Thyroid gland (tissue), 4 donors: ENCODE measurements around the gene NCKAP5. TPM values are rescaled to one million over a fixed set of nuclear protein-coding genes. Genes with fewer than 3 reads are reported as not detected.

ENCODE experiments used
- DNase-seq, 2 donors: peaks; one replicate each; pipeline ENCODE4 v3.0.0-alpha.2; 2019
- H3K27ac ChIP-seq, 3 donors: fragments of 200-600 bp; sonication (generic); 1 replicate in 2 of 3; 2 replicates in 1 of 3; pipeline ENCODE4 v1.5.1; 2016 to 2019; ENCODE audit warnings: mild to moderate bottlenecking in 1 of 3, moderate library complexity in 1 of 3
- H3K27me3 ChIP-seq: fragments of 200-600 bp; sonication (generic); one replicate; pipeline ENCODE4 v1.5.1; 2019
- H3K36me3 ChIP-seq, 2 donors: fragments of 200-600 bp; sonication (generic); one replicate each; pipeline ENCODE4 v1.5.1; 2016 to 2019
- H3K4me1 ChIP-seq, 2 donors: fragments of 200-600 bp; sonication (generic); one replicate each; pipeline ENCODE4 v1.5.1; 2017 to 2019
- H3K4me3 ChIP-seq, 3 donors: fragments of 200-600 bp; sonication (generic); replicated peaks in 1 of 3; 1 replicate in 2 of 3; 2 replicates in 1 of 3; pipeline ENCODE4 v1.5.1; 2016; ENCODE audit warnings: mild to moderate bottlenecking in 1 of 3
- H3K9me3 ChIP-seq: fragments of 200-600 bp; sonication (generic); one replicate; pipeline ENCODE4 v1.5.1; 2017
- CTCF ChIP-seq, 6 experiments: fragments of 200-600 bp in 3 of 6; fragments of 450-650 bp in 3 of 6; sonication (generic) in 3 of 6; IDR thresholded peaks; one replicate each; pipeline ENCODE4 v1.5.1; 2016 to 2019; ENCODE audit warnings: antibody characterized with exemption in 6 of 6, mild to moderate bottlenecking in 2 of 6, inconsistent platforms in 1 of 6, moderate library complexity in 1 of 6
- POLR2A ChIP-seq, 2 donors: fragments of 450-650 bp; IDR thresholded peaks; one replicate each; pipeline ENCODE4 v1.6.1; 2017; ENCODE audit warnings: antibody characterized with exemption in 2 of 2, mild to moderate bottlenecking in 2 of 2, moderate library complexity in 1 of 2
- WGBS, 2 donors: methylation state at CpG; one replicate each; pipeline ENCODE4 v1.1.5; 2017; 5-methylcytosine and 5-hydroxymethylcytosine counted together
- intact Hi-C: fragments of 100-400 bp; cut with DNase I; formaldehyde crosslinking; loops from one replicate; pipeline ENCODE4 v1.15.1; 2023
- total RNA-seq, 4 donors: library from RNA; depleted of rRNA; stranded (reverse); fragments of >200 nt; gene quantifications; one replicate each; pipeline ENCODE4 v1.2.3, GENCODE V29; 2016

Gene NCKAP5
- total RNA-seq, 4 donors from 2014 or later, result 0.45 to 1.2 (median 0.76) TPM

GRCh38 chr2:133382566-133382965, 185.7 kb downstream of the NCKAP5 start:
- intact Hi-C loops, result no loop called here
- no peaks in the 10 kb centered on the region for H3K9me3 ChIP-seq
- no peak for TF ChIP-seq CTCF (IDR thresholded peaks at IDR 0.05)
- no peak for TF ChIP-seq POLR2A (IDR thresholded peaks at IDR 0.05)
- H3K4me3 ChIP-seq, result no peak overlapping the region
- H3K27me3 ChIP-seq, result no peaks in the 10 kb centered on the region
- H3K27ac ChIP-seq, result no peak overlapping the region
- no peak for DNase-seq
- H3K36me3 ChIP-seq, result no peaks in the 10 kb centered on the region
- H3K4me1 ChIP-seq, result no peaks in the 10 kb centered on the region

- TF ChIP-seq CTCF (IDR thresholded peaks at IDR 0.05) (no peak), POLR2A (IDR thresholded peaks at IDR 0.05) (no peak)
- intact Hi-C loops, result no loop called here
- Histone ChIP-seq H3K27ac (no peak overlapping the region), H3K9me3 (no peaks in the 10 kb centered on the region), H3K4me3 (no peak overlapping the region), H3K27me3 (no peaks in the 10 kb centered on the region), H3K4me1 (no peaks in the 10 kb centered on the region), H3K36me3 (no peaks in the 10 kb centered on the region)
- no peak for DNase-seq
- WGBS, 2 donors, result 81 to 89% methylated on average over 3 of the region's 3 CpGs
These were observed 187.3 kb downstream of the NCKAP5 start for GRCh38 chr2:133380991-133381390.

GRCh38 chr2:133378928-133379549, 189.2 kb downstream of the NCKAP5 start:
- intact Hi-C loops, result no loop called here
- TF ChIP-seq CTCF (IDR thresholded peaks at IDR 0.05) (no peak), POLR2A (IDR thresholded peaks at IDR 0.05) (no peak)
- no peaks in the 10 kb centered on the region for H3K36me3 ChIP-seq
- no peak for DNase-seq
- no peaks in the 10 kb centered on the region for H3K9me3 ChIP-seq
- WGBS, 2 donors, result 84 to 86% methylated on average over 7 of the region's 7 CpGs
- H3K27ac ChIP-seq, result no peak overlapping the region
- no peak overlapping the region for H3K4me3 ChIP-seq
- no peaks in the 10 kb centered on the region for H3K4me1 ChIP-seq
- no peaks in the 10 kb centered on the region for H3K27me3 ChIP-seq

- no peak for DNase-seq
- intact Hi-C loops, result no loop called here
- Histone ChIP-seq H3K4me3 (no peak overlapping the region), H3K27ac (no peak overlapping the region), H3K4me1 (no peaks in the 10 kb centered on the region), H3K27me3 (no peaks in the 10 kb centered on the region), H3K9me3 (no peaks in the 10 kb centered on the region), H3K36me3 (no peaks in the 10 kb centered on the region)
- no peak for TF ChIP-seq CTCF (IDR thresholded peaks at IDR 0.05)
- TF ChIP-seq POLR2A (IDR thresholded peaks at IDR 0.05), result no peak
- 86 to 89% methylated on average over 1 of the region's 1 CpG for WGBS, 2 donors
These were observed 189.9 kb downstream of the NCKAP5 start for GRCh38 chr2:133378386-133378785.

GRCh38 chr2:133377599-133377998, 190.7 kb downstream of the NCKAP5 start:
- TF ChIP-seq POLR2A (IDR thresholded peaks at IDR 0.05) (no peak), CTCF (IDR thresholded peaks at IDR 0.05) (no peak)
- no peaks in the 10 kb centered on the region for H3K4me1 ChIP-seq
- 70% methylated on average over 2 of the region's 2 CpGs for WGBS, 2 donors
- no peaks in the 10 kb centered on the region for H3K36me3 ChIP-seq
- no peak for DNase-seq
- H3K27me3 ChIP-seq, result no peaks in the 10 kb centered on the region
- no peaks in the 10 kb centered on the region for H3K9me3 ChIP-seq
- H3K27ac ChIP-seq, result no peak overlapping the region
- intact Hi-C loops, result no loop called here
- H3K4me3 ChIP-seq, result no peak overlapping the region
